Transverse colon (tissue), 4 donors: Measurements from ENCODE around the gene HTR2A.

Source experiments
- CTCF ChIP-seq, 5 experiments: fragments of 200-600 bp in 3 of 5; fragments of 450-650 bp in 2 of 5; sonication (generic) in 3 of 5; IDR thresholded peaks; 1 replicate in 2 of 5; 2 replicates in 3 of 5; pipeline ENCODE4 v1.5.1; 2016 to 2017; ENCODE audit warnings: antibody characterized with exemption in 5 of 5, inconsistent platforms in 3 of 5, mild to moderate bottlenecking in 2 of 5, moderate library complexity in 1 of 5
- EP300 ChIP-seq: sonication (generic); formaldehyde crosslinking; IDR thresholded peaks from one replicate; pipeline ENCODE4 v1.6.1; 2017; ENCODE audit warnings: antibody characterized with exemption, low read depth
- POLR2A ChIP-seq: fragments of 450-650 bp; IDR thresholded peaks from one replicate; pipeline ENCODE4 v1.6.1; 2016; ENCODE audit warnings: antibody characterized with exemption, mild to moderate bottlenecking, moderate library complexity
- POLR2AphosphoS5 ChIP-seq, 3 donors: sonication (generic); formaldehyde crosslinking; IDR thresholded peaks; one replicate each; pipeline ENCODE4 v1.6.1; 2016; ENCODE audit warnings: antibody characterized with exemption in 3 of 3

- TF ChIP-seq POLR2A = no peak
- TF ChIP-seq POLR2AphosphoS5 (IDR thresholded peaks at IDR 0.05) = no peak
- TF ChIP-seq CTCF (IDR thresholded peaks at IDR 0.05) = no peak
- TF ChIP-seq EP300 = no peak
Measured at GRCh38 chr13:46782066-46782465, 114.8 kb downstream of the HTR2A start.
